Measurements from ENCODE around the gene SMTNL2. TPM values are rescaled to one million over a fixed set of nuclear protein-coding genes. Genes with fewer than 3 reads are reported as not detected.
A peak's percentile ranks its signal among the peaks of the same experiment; 100 is the strongest.

The SMTNL2 gene
- total and polyA plus RNA-seq, 5 donors from 2014 or later: not detected

DNA sequence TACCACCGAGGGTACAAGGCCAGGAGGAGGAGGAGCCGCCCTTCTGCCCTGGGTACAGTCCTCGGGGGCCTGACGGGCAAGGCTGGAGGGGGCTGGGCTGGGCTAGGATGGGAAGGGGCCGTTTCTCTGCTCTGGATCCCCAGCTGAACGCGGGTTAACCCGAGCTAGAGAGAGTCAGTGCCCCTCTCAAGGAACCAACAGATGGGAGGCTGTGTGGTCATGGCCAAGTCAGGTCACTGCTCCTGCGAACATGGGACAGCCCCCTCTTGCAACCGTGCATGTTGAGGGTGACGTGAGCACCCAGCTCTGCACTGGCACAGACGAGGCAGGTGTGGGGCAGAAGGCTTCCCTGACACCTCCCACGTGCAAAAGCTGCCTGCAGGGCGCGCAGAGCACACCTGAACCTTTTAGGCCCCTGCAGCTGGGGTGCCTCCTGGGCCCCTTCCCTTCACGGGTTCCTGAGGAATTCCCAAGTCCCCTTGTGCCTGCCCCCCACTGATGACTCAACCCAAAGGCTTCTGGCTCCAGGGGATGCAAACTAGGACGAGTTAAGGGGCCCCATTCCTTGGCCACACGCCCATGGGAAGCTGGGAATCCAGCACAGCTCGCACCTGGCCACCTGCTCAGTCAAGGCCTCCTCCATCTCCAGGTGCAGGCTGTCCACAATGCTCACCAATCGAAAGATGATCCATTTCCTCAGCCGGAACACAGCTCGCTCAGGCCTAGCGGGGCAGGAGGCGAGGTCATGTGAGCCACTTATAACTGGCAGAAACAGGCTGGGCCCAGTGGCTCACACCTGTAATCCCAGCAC is 35.4 kb upstream of the SMTNL2 start:
- no peaks in the 10 kb centered on the region for H3K9me3 Mint-ChIP-seq
- no peak overlapping the region for H3K4me3 Mint-ChIP-seq
- DNase-seq: no peak
- Histone ChIP-seq H3K4me3 (ENCODE audit: low read depth, low read length) (no peak overlapping the region), H3K36me3 (ENCODE audit: control insufficient read depth, insufficient read depth, low read length) (peaks cover 65% of the 10 kb centered on the region), H3K27ac (ENCODE audit: insufficient read depth, low read length, poor library complexity, severe bottlenecking) (no peak overlapping the region), H3K9me3 (ENCODE audit: control insufficient read depth in 2 of 2, low read length in 2 of 2) (no peaks in the 10 kb centered on the region), H3K27me3 (ENCODE audit: control insufficient read depth, insufficient read depth, low read length) (no peaks in the 10 kb centered on the region), H3K4me1 (ENCODE audit: control insufficient read depth, insufficient read depth, low read length, poor library complexity, severe bottlenecking) (peaks cover 10% of the 10 kb centered on the region)
- no peaks in the 10 kb centered on the region for H3K27me3 Mint-ChIP-seq
- H3K36me3 Mint-ChIP-seq: peaks cover 4% of the 10 kb centered on the region
- peaks cover 0 to 11% (median under 1%) of the 10 kb centered on the region in 4 donors for H3K4me1 Mint-ChIP-seq
- peak overlapping the region in 1 of 3 donors; percentile 52 for H3K27ac Mint-ChIP-seq
- no peak for ATAC-seq (ENCODE audit: low read depth in 2 of 2)

DNA sequence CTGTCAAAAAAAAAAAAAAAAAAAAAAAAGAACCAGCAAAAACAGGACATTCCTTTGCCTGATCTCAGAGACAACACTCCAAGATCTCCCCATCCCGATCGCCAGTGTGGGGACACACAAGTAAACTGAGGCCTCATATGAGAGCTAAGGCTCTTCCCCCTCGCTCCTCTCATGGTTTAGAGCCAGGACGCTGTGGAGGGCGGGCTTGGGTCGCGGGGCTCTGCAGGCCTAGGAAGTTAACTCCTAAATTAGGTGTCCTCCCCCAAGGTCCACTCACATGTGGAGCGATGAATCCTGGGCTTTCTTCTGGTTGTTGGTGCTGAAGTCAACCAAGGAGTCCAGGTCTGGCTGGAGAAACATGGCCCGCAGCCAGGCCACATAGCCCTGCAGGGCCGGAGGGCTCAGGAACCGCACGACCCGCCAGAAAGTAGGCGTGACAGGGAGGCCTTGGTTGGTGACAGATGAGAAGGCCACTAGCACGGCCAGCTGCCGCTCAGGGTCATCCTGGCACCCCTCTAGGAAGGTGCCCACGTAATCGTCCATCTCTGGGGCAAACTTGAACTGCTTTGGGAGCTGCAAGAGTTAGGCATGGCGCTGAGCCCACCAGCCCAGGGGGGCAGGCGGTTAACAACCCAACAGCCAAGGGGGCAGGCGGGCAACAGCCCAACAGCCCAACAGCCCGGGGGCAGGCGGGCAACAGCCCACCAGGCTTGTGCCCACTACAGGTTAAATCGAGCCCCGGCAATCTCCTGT is 34.4 kb upstream of the SMTNL2 start:
- H3K4me3 Mint-ChIP-seq: no peak overlapping the region
- ATAC-seq (ENCODE audit: low read depth in 2 of 2) (no peak), DNase-seq (no peak)
- no peaks in the 10 kb centered on the region for H3K27me3 Mint-ChIP-seq
- H3K4me1 ChIP-seq (ENCODE audit: control insufficient read depth, insufficient read depth, low read length, poor library complexity, severe bottlenecking): peaks cover 20% of the 10 kb centered on the region
- peaks cover 0 to 21% (median 9%) of the 10 kb centered on the region in 4 donors for H3K4me1 Mint-ChIP-seq
- H3K4me3 ChIP-seq (ENCODE audit: low read depth, low read length): no peak overlapping the region
- H3K27ac Mint-ChIP-seq: peak overlapping the region in 1 of 3 donors; percentile 43
- H3K36me3 ChIP-seq (ENCODE audit: control insufficient read depth, insufficient read depth, low read length): peaks cover 63% of the 10 kb centered on the region
- no peaks in the 10 kb centered on the region for H3K27me3 ChIP-seq (ENCODE audit: control insufficient read depth, insufficient read depth, low read length)
- no peaks in the 10 kb centered on the region for H3K9me3 ChIP-seq (ENCODE audit: control insufficient read depth in 2 of 2, low read length in 2 of 2)
- no peak overlapping the region for H3K27ac ChIP-seq (ENCODE audit: insufficient read depth, low read length, poor library complexity, severe bottlenecking)
- H3K36me3 Mint-ChIP-seq: peaks cover 4% of the 10 kb centered on the region
- H3K9me3 Mint-ChIP-seq: no peaks in the 10 kb centered on the region

- Mint-ChIP-seq H3K4me3 (peak overlapping the region in 1 of 4 donors; percentile 52), H3K27me3 (no peaks in the 10 kb centered on the region), H3K4me1 (peaks cover 5 to 28% (median 13%) of the 10 kb centered on the region in 4 donors), H3K27ac (no peak overlapping the region), H3K9me3 (no peaks in the 10 kb centered on the region), H3K36me3 (peaks cover 4% of the 10 kb centered on the region)
- Histone ChIP-seq H3K36me3 (ENCODE audit: control insufficient read depth, insufficient read depth, low read length) (peaks cover 63% of the 10 kb centered on the region), H3K4me1 (ENCODE audit: control insufficient read depth, insufficient read depth, low read length, poor library complexity, severe bottlenecking) (peaks cover 23% of the 10 kb centered on the region), H3K4me3 (ENCODE audit: low read depth, low read length) (no peak overlapping the region), H3K27ac (ENCODE audit: insufficient read depth, low read length, poor library complexity, severe bottlenecking) (no peak overlapping the region), H3K27me3 (ENCODE audit: control insufficient read depth, insufficient read depth, low read length) (no peaks in the 10 kb centered on the region), H3K9me3 (ENCODE audit: control insufficient read depth in 2 of 2, low read length in 2 of 2) (no peaks in the 10 kb centered on the region)
- ATAC-seq (ENCODE audit: low read depth in 2 of 2): no peak
- DNase-seq: no peak
These were observed 33.7 kb upstream of the SMTNL2 start for GRCh38 chr17:4550534-4551039.

- no peak overlapping the region for H3K27ac ChIP-seq (ENCODE audit: insufficient read depth, low read length, poor library complexity, severe bottlenecking)
- ATAC-seq (ENCODE audit: low read depth in 2 of 2): no peak
- no peaks in the 10 kb centered on the region for H3K27me3 ChIP-seq (ENCODE audit: control insufficient read depth, insufficient read depth, low read length)
- H3K4me1 Mint-ChIP-seq: peaks cover 7 to 33% (median 19%) of the 10 kb centered on the region in 4 donors
- H3K27me3 Mint-ChIP-seq: no peaks in the 10 kb centered on the region
- DNase-seq: peak in 1 of 3 donors; percentile 18
- H3K9me3 ChIP-seq (ENCODE audit: control insufficient read depth in 2 of 2, low read length in 2 of 2): no peaks in the 10 kb centered on the region
- H3K36me3 Mint-ChIP-seq: peaks cover 4% of the 10 kb centered on the region
- no peak overlapping the region for H3K4me3 ChIP-seq (ENCODE audit: low read depth, low read length)
- peak overlapping the region in 1 of 4 donors; percentile 52 for H3K4me3 Mint-ChIP-seq
- no peaks in the 10 kb centered on the region for H3K9me3 Mint-ChIP-seq
- peaks cover 63% of the 10 kb centered on the region for H3K36me3 ChIP-seq (ENCODE audit: control insufficient read depth, insufficient read depth, low read length)
- peaks cover 29% of the 10 kb centered on the region for H3K4me1 ChIP-seq (ENCODE audit: control insufficient read depth, insufficient read depth, low read length, poor library complexity, severe bottlenecking)
- H3K27ac Mint-ChIP-seq: no peak overlapping the region
These were observed 33.2 kb upstream of the SMTNL2 start for GRCh38 chr17:4551141-4551540.

DNA sequence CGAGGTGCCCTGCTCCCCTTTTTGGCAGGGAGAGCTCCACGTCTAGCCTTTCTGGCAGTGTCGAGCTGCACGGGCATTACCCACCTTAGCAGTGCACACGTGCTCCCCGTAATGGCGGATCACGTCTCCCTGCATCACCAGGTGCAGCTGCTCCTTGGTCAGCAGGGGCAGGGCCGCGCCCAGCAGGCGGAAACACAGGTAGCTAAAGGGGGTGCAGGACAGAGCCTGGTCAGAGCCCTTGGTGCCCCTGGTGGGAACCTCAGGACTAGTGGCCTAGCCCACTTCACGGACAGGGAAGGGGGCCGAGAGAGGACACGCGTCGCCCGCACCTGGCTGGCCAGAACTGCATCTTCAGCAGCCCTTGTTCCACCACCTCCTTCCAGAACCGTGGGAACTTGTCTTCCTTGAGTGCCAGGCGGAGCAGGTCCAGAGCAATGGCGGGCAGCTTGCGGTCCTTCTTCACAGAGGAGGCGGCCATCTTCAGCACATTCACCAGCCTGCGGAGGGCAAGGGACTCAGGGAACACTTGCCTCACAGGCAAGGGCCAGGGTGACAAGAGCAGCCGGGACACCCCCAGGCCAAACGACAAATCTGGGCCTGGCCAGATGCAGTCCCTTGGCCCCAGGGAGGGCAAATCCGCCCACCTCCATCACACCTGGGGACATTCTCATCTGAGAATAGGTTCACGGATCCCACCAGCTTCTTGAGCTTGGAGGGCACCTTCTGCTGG is 32.4 kb upstream of the SMTNL2 start:
- peaks cover 4% of the 10 kb centered on the region for H3K36me3 Mint-ChIP-seq
- no peak overlapping the region for H3K27ac Mint-ChIP-seq
- no peak for DNase-seq
- no peaks in the 10 kb centered on the region for H3K9me3 Mint-ChIP-seq
- peaks cover 30% of the 10 kb centered on the region for H3K4me1 ChIP-seq (ENCODE audit: control insufficient read depth, insufficient read depth, low read length, poor library complexity, severe bottlenecking)
- H3K27ac ChIP-seq (ENCODE audit: insufficient read depth, low read length, poor library complexity, severe bottlenecking): no peak overlapping the region
- H3K9me3 ChIP-seq (ENCODE audit: control insufficient read depth in 2 of 2, low read length in 2 of 2): no peaks in the 10 kb centered on the region
- no peaks in the 10 kb centered on the region for H3K27me3 ChIP-seq (ENCODE audit: control insufficient read depth, insufficient read depth, low read length)
- H3K36me3 ChIP-seq (ENCODE audit: control insufficient read depth, insufficient read depth, low read length): peaks cover 57% of the 10 kb centered on the region
- H3K4me3 Mint-ChIP-seq: no peak overlapping the region
- no peak overlapping the region for H3K4me3 ChIP-seq (ENCODE audit: low read depth, low read length)
- H3K27me3 Mint-ChIP-seq: no peaks in the 10 kb centered on the region
- no peak for ATAC-seq (ENCODE audit: low read depth in 2 of 2)
- H3K4me1 Mint-ChIP-seq: peaks cover 7 to 38% (median 20%) of the 10 kb centered on the region in 4 donors

GRCh38 chr17:4553669-4554068 is 30.7 kb upstream of the SMTNL2 start:
- Mint-ChIP-seq H3K27ac (peak overlapping the region; percentile 20 to 94 (median 69)), H3K27me3 (no peaks in the 10 kb centered on the region), H3K4me1 (peaks cover 7 to 38% (median 20%) of the 10 kb centered on the region in 4 donors), H3K4me3 (peak overlapping the region; percentile 87 to 97 (median 96)), H3K36me3 (peaks cover 4% of the 10 kb centered on the region), H3K9me3 (no peaks in the 10 kb centered on the region)
- Histone ChIP-seq H3K4me1 (ENCODE audit: control insufficient read depth, insufficient read depth, low read length, poor library complexity, severe bottlenecking) (peaks cover 30% of the 10 kb centered on the region), H3K9me3 (ENCODE audit: control insufficient read depth in 2 of 2, low read length in 2 of 2) (no peaks in the 10 kb centered on the region), H3K27me3 (ENCODE audit: control insufficient read depth, insufficient read depth, low read length) (no peaks in the 10 kb centered on the region), H3K4me3 (ENCODE audit: low read depth, low read length) (peak overlapping the region; percentile 77), H3K27ac (ENCODE audit: insufficient read depth, low read length, poor library complexity, severe bottlenecking) (no peak overlapping the region), H3K36me3 (ENCODE audit: control insufficient read depth, insufficient read depth, low read length) (peaks cover 40% of the 10 kb centered on the region)
- ATAC-seq (ENCODE audit: low read depth in 2 of 2) (no peak), DNase-seq (no peak)

GRCh38 chr17:4554441-4554996 is 29.8 kb upstream of the SMTNL2 start:
- no peaks in the 10 kb centered on the region for H3K27me3 Mint-ChIP-seq
- Histone ChIP-seq H3K27me3 (ENCODE audit: control insufficient read depth, insufficient read depth, low read length) (no peaks in the 10 kb centered on the region), H3K27ac (ENCODE audit: insufficient read depth, low read length, poor library complexity, severe bottlenecking) (peak overlapping the region; percentile 84), H3K4me3 (ENCODE audit: low read depth, low read length) (peak overlapping the region; percentile 77), H3K36me3 (ENCODE audit: control insufficient read depth, insufficient read depth, low read length) (peaks cover 34% of the 10 kb centered on the region), H3K4me1 (ENCODE audit: control insufficient read depth, insufficient read depth, low read length, poor library complexity, severe bottlenecking) (peaks cover 30% of the 10 kb centered on the region), H3K9me3 (ENCODE audit: control insufficient read depth in 2 of 2, low read length in 2 of 2) (no peaks in the 10 kb centered on the region)
- H3K4me3 Mint-ChIP-seq: peak overlapping the region; percentile 96 to 99 (median 96)
- H3K27ac Mint-ChIP-seq: peak overlapping the region; percentile 43 to 98 (median 94)
- DNase-seq: peak in 1 of 3 donors; percentile 11
- ATAC-seq (ENCODE audit: low read depth in 2 of 2): no peak
- peaks cover 7 to 38% (median 20%) of the 10 kb centered on the region in 4 donors for H3K4me1 Mint-ChIP-seq
- H3K36me3 Mint-ChIP-seq: peaks cover 4% of the 10 kb centered on the region
- no peaks in the 10 kb centered on the region for H3K9me3 Mint-ChIP-seq

All from CD4-positive, CD25-positive, alpha-beta regulatory T cell (primary cell).